H1 (cell line): ENCODE measurements around the gene CST11. TPM values are rescaled to one million over a fixed set of nuclear protein-coding genes. Genes with fewer than 3 reads are reported as not detected.

ENCODE experiments used
- FOSL1 ChIP-seq: IDR thresholded peaks from 2 replicates; pipeline ENCODE4 v1.6.1; 2011; ENCODE audit warnings: mild to moderate bottlenecking, low read depth, low read length, moderate library complexity; ENCODE audit not compliant: insufficient read depth
- HDAC6 ChIP-seq: IDR thresholded peaks from one replicate; pipeline ENCODE4 v1.7.1; 2012; ENCODE audit warnings: low read depth, mild to moderate bottlenecking, inconsistent platforms, low read length, moderate library complexity
- JUN ChIP-seq: IDR thresholded peaks from 2 replicates; pipeline ENCODE4 v1.6.1; 2011; ENCODE audit warnings: low read depth, mild to moderate bottlenecking, improper control_type of control experiment, low read length
- JUND ChIP-seq: IDR thresholded peaks from 2 replicates; pipeline ENCODE4 v1.6.1; 2011; ENCODE audit warnings: mild to moderate bottlenecking, improper control_type of control experiment, low read length
- KDM1A ChIP-seq: fragments of 200-600, 300-600 bp; sonication (generic); IDR thresholded peaks from 2 replicates; pipeline ENCODE4 v1.7.1; 2016; ENCODE audit warnings: mild to moderate bottlenecking, low read length, borderline replicate concordance
- YY1 ChIP-seq: IDR thresholded peaks from 2 replicates; pipeline ENCODE4 v1.6.1; 2011; ENCODE audit warnings: low read depth, mild to moderate bottlenecking, low read length
- polyA plus RNA-seq, 7 experiments: library from polyadenylated mRNA; depleted of rRNA in 3 of 7; stranded (reverse) in 5 of 7; unstranded in 2 of 7; fragments of >200 nt in 5 of 7; fragments of 200-250 nt in 2 of 7; gene quantifications; 1 replicate in 5 of 7; 2 replicates in 1 of 7; 4 replicates in 1 of 7; pipeline versions ENCODE4 v1.2.1 to v1.2.3, GENCODE V29; 2011 to 2013; ENCODE audit warnings: missing spikeins in 2 of 7, mixed read lengths in 2 of 7
- total RNA-seq: library from RNA; stranded (reverse); fragmentation: NEBNext Ultra II Directional; extraction: Animal tissue kit (Norgen Biotek cat#: 25700); gene quantifications from 2 replicates; pipeline ENCODE4 v1.2.1, GENCODE V29; 2021
- TF ChIP-seq, protein P1 (sequence below): fragments of 300-600 bp; sonication (generic); IDR thresholded peaks from 2 replicates; pipeline ENCODE4 v1.7.1; 2012; ENCODE audit warnings: low read length, moderate library complexity, mild to moderate bottlenecking, inconsistent platforms; ENCODE audit not compliant: insufficient replicate concordance

CST11 gene
- total and polyA plus RNA-seq, 2 of the 8 experiments (the other 6 are each of a cell fraction or from before 2014, with no cell fraction given), result 2.0 TPM; not detected in 1

DNA sequence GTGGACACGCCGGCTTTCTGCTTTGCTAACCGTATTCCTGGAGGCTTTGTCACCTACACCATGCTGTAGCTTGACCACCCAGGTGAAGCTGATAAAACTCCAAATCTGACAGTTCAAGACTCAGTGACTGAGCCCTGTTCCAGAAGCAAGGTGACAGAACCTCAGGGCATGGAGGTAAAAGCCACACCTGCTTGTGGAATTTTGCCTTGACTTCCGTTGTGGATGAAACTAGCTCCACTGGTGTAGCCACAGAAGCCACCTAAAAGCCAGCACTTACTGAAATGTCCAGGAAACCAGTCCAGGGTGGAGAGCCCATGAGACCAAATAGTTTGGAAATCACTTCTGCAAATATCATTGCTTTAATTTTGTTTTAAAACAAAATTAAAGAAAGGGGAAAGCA, 49.2 kb upstream of the CST11 start (continued):
- TF ChIP-seq HDAC6 (no peak), JUN (no peak), FOSL1 (no peak), YY1 (no peak), JUND (no peak), KDM1A (no peak)
- TF ChIP-seq, protein P1, sequence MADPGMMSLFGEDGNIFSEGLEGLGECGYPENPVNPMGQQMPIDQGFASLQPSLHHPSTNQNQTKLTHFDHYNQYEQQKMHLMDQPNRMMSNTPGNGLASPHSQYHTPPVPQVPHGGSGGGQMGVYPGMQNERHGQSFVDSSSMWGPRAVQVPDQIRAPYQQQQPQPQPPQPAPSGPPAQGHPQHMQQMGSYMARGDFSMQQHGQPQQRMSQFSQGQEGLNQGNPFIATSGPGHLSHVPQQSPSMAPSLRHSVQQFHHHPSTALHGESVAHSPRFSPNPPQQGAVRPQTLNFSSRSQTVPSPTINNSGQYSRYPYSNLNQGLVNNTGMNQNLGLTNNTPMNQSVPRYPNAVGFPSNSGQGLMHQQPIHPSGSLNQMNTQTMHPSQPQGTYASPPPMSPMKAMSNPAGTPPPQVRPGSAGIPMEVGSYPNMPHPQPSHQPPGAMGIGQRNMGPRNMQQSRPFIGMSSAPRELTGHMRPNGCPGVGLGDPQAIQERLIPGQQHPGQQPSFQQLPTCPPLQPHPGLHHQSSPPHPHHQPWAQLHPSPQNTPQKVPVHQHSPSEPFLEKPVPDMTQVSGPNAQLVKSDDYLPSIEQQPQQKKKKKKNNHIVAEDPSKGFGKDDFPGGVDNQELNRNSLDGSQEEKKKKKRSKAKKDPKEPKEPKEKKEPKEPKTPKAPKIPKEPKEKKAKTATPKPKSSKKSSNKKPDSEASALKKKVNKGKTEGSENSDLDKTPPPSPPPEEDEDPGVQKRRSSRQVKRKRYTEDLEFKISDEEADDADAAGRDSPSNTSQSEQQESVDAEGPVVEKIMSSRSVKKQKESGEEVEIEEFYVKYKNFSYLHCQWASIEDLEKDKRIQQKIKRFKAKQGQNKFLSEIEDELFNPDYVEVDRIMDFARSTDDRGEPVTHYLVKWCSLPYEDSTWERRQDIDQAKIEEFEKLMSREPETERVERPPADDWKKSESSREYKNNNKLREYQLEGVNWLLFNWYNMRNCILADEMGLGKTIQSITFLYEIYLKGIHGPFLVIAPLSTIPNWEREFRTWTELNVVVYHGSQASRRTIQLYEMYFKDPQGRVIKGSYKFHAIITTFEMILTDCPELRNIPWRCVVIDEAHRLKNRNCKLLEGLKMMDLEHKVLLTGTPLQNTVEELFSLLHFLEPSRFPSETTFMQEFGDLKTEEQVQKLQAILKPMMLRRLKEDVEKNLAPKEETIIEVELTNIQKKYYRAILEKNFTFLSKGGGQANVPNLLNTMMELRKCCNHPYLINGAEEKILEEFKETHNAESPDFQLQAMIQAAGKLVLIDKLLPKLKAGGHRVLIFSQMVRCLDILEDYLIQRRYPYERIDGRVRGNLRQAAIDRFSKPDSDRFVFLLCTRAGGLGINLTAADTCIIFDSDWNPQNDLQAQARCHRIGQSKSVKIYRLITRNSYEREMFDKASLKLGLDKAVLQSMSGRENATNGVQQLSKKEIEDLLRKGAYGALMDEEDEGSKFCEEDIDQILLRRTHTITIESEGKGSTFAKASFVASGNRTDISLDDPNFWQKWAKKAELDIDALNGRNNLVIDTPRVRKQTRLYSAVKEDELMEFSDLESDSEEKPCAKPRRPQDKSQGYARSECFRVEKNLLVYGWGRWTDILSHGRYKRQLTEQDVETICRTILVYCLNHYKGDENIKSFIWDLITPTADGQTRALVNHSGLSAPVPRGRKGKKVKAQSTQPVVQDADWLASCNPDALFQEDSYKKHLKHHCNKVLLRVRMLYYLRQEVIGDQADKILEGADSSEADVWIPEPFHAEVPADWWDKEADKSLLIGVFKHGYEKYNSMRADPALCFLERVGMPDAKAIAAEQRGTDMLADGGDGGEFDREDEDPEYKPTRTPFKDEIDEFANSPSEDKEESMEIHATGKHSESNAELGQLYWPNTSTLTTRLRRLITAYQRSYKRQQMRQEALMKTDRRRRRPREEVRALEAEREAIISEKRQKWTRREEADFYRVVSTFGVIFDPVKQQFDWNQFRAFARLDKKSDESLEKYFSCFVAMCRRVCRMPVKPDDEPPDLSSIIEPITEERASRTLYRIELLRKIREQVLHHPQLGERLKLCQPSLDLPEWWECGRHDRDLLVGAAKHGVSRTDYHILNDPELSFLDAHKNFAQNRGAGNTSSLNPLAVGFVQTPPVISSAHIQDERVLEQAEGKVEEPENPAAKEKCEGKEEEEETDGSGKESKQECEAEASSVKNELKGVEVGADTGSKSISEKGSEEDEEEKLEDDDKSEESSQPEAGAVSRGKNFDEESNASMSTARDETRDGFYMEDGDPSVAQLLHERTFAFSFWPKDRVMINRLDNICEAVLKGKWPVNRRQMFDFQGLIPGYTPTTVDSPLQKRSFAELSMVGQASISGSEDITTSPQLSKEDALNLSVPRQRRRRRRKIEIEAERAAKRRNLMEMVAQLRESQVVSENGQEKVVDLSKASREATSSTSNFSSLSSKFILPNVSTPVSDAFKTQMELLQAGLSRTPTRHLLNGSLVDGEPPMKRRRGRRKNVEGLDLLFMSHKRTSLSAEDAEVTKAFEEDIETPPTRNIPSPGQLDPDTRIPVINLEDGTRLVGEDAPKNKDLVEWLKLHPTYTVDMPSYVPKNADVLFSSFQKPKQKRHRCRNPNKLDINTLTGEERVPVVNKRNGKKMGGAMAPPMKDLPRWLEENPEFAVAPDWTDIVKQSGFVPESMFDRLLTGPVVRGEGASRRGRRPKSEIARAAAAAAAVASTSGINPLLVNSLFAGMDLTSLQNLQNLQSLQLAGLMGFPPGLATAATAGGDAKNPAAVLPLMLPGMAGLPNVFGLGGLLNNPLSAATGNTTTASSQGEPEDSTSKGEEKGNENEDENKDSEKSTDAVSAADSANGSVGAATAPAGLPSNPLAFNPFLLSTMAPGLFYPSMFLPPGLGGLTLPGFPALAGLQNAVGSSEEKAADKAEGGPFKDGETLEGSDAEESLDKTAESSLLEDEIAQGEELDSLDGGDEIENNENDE, result no peak
- TF ChIP-seq, all 59 proteins: peak for 0
